GM04503 (cell line): Measurements from ENCODE around the gene GABRD.

ENCODE experiments used
- DNase-seq: peaks from one replicate; pipeline ENCODE4 v3.0.0-alpha.2; 2012; ENCODE audit warnings: low read depth

GABRD gene

GRCh38 chr1:2053784-2054376, 34.7 kb downstream of the GABRD start:
- no peak for DNase-seq

- DNase-seq = no peak
Measured at GRCh38 chr1:2054560-2054959, 35.4 kb downstream of the GABRD start.

DNA sequence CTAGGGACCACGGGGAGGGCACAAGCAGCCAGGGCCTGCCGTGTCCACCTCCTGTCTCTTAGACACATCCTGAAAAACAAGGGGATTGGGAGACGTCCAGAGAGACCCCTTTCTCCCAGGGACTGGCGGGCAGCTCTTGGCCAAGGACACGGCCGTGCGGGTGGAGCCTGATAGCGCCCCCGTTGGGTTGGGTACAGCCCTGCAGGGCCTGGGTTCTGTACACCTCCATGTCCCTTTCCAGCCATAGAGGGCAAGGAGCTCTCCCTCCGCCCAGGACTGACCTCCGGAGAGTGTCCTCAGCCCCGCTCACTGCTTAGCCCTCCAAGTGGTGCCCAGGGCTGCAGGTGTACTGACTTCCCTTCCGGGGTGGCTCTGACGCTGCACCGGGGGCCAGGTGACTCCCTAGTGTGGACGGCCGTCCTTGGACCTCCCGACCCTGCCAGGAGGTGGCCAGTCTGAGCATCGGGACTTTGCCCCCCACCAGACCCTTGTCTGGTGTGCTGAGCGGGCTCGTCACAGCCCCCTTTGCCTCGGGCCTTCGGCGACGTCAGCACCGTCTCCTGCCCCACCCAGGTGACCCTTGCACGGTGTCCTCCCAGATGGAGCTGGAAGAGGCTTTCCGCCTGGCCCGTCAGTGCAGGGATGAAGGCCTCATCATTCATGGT, 36.9 kb downstream of the GABRD start:
- no peak for DNase-seq

DNA sequence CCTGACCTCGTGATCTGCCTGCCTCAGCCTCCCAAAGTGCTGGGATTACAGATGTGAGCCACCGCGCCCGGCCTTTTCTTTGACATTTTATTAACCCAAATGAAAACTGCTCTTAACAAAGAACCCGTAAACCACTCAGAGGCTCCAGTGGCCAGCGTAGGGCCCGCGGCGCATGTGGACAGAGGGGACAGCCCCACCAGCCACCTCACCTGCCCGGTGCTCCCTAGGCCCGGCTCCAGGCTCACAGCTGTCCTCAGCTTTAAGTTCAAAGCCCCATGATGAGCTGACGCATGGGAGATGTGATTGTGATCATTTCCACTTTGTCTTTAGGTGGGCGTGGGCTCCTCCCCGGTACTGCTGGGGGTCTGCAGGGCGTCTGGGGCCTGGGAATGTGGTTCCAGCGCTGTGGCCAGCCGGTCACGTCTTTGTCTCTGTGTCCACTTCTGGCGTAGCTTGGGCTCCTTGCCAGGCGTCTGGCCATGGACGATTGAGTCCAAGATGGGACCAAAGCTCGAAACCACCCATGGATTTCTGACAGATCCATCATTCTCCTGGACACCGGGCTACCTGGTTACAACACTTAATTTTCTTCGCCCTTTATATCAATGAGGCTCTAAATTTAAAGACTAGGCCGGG, 37.9 kb downstream of the GABRD start:
- no peak for DNase-seq

- DNase-seq = no peak
Measured at GRCh38 chr1:2059290-2059953, 40.3 kb downstream of the GABRD start.

DNA sequence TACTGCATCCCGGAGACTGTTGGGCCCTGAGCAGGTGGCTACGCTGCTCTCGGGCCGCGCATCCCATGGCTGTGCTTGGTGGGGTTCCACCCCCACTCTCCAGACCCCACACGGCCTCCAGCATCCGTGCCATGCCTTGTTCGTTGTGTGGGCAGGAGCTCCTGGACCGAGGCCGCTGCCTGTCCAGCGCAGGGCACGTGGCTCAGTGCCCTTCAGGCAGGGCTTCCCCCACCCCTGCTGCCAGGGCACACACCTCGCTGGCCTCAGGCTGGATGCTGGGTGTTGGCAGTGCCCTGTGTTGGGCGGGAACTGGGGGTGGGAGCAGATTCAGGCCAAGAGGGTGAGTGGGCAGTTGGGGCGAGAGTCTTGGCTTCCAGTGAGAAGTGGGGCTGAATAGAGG, 40.9 kb downstream of the GABRD start:
- no peak for DNase-seq

- no peak for DNase-seq
Measured at GRCh38 chr1:2060535-2060934, 41.4 kb downstream of the GABRD start.

GRCh38 chr1:2061065-2061778, 42.1 kb downstream of the GABRD start:
- no peak for DNase-seq

DNA sequence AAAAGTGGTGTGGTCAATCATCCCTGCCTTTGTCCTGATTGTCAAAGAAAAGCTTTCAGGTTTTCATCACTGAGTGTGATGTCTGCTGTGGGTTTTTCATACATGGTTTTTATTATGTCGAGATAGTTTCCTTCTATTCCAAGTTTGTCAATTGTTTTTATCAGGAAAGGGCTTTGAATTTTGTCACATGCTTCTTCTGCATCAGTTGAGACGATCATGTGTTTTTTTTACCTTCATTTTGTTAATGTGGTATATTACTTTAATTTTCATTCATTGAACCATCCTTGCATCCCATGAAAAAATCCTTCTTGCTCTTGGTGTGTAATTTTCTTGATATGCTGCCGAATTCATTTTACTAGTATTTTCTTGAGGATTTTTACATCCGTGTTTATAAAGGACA, 46.6 kb downstream of the GABRD start:
- no peak for DNase-seq

- no peak for DNase-seq
Measured at GRCh38 chr1:2067393-2067792, 48.2 kb downstream of the GABRD start.

- no peak for DNase-seq
Measured at GRCh38 chr1:2067981-2068380, 48.8 kb downstream of the GABRD start.

- no peak for DNase-seq
Measured at GRCh38 chr1:2068951-2069350, 49.8 kb downstream of the GABRD start.

GRCh38 chr1:2070016-2070415, 50.9 kb downstream of the GABRD start:
- no peak for DNase-seq

- DNase-seq = no peak
Measured at GRCh38 chr1:2070800-2071530, 51.8 kb downstream of the GABRD start.

DNA sequence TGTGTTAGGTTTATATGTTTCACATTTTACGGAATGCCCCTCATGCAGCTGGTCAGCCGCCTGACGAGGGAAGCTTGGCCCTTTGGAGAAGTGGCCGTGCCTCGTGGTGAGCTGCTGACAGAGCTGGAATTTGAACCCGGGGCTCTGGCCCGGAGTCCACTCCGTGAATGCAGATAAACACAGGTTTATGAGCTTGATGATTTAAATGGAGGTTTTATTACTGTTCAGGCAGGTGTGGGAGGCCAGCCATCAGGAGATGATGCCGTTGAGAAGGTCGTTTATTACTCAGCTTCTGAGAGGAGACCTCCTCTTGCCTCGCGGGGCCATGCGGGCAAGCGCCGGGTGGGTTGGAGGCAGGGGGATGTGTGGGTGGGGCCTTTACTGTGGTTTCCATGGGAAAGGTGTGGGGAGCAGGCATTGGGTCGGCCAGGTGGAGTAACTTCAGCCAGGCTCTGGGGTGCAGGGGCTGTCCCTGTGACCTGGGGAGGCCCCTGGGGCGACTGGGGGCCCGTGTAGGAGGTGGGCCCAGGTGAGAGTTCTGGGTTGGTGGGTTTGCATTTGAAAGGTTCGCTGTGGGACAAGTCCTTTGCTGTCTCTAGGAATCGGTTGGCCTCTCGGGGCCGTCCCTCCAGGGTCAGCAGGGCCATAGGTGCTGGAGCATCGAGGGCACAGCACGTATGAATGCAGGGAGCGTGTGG, 53.1 kb downstream of the GABRD start:
- no peak for DNase-seq

DNA sequence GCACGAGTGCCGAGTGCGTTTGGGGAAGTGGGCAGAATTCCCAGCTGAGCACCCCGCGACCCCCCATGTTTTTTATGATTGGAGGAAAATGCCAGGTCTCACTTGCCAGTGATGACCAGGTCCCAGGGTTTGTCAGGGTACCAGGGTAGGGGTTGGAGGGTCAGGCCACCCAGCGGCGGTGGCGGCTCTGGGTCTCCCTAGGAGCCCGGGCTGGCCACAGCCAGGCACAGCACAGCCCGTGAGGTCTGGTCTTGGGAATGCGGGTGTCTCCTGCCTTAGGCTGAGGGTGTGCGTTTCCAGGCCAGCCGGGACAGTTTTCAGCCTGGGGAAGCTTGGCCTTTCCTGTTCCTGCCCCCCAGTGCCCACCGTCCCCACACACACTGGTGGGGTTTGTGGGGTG, 53.7 kb downstream of the GABRD start:
- DNase-seq = no peak

- peak; percentile 20 for DNase-seq
Measured at GRCh38 chr1:2073382-2074230, 54.5 kb downstream of the GABRD start.

DNA sequence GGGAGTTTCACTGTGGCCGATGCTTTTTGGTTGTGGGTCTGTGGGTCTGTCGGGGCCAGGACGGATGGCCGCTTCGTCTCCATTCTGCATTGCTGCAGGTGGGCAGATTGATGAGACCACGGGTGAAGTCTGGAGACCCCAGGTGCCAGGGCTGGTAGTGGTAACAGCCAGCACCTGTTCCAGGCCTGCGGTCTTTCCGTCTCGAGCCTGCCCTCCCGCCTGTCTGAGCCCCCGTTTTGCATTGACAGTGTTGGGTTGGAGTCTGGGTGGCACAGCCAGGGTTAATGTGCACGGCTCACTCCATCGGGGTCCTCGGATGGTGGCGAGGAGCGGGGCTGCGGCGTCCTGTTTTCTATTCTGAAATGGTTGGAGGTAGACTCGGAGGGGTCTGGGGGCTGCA, 55.3 kb downstream of the GABRD start:
- no peak for DNase-seq

- DNase-seq = no peak
Measured at GRCh38 chr1:2074944-2075740, 56.0 kb downstream of the GABRD start.
